Neural cell (in vitro differentiated cells): Measurements from ENCODE around the gene SRSF7.

Experiments
- EP300 ChIP-seq: fragments of 450-650 bp; conservative IDR thresholded peaks from 2 replicates; pipeline ENCODE4 v1.6.1; 2014; ENCODE audit warnings: antibody characterized with exemption, mild to moderate bottlenecking, moderate library complexity; ENCODE audit not compliant: poor library complexity, severe bottlenecking
- EZH2 ChIP-seq: fragments of 200-600, 300-800 bp; shearing (Covaris generic), sonication (generic); IDR thresholded peaks from 2 replicates; pipeline ENCODE4 v1.6.1; 2014; ENCODE audit warnings: antibody characterized with exemption, low read length, borderline replicate concordance, mild to moderate bottlenecking; ENCODE audit not compliant: insufficient read depth, poor library complexity, severe bottlenecking
- POLR2AphosphoS5 ChIP-seq: IDR thresholded peaks from 2 replicates; pipeline ENCODE4 v1.6.1; 2012
- RAD21 ChIP-seq: fragments of 450-650 bp; conservative IDR thresholded peaks from 2 replicates; pipeline ENCODE4 v1.6.1; 2014; ENCODE audit warnings: antibody characterized with exemption, mild to moderate bottlenecking, moderate library complexity
- TF ChIP-seq, protein P1 (sequence below): fragments of 450-650 bp; IDR thresholded peaks from 2 replicates; pipeline ENCODE4 v1.5.1; 2014; ENCODE audit warnings: antibody characterized with exemption, mild to moderate bottlenecking, moderate library complexity; ENCODE audit not compliant: poor library complexity, severe bottlenecking
- TF ChIP-seq, protein P2 (sequence below): IDR thresholded peaks from 2 replicates; pipeline ENCODE4 v1.6.1; 2012; ENCODE audit warnings: borderline replicate concordance

DNA sequence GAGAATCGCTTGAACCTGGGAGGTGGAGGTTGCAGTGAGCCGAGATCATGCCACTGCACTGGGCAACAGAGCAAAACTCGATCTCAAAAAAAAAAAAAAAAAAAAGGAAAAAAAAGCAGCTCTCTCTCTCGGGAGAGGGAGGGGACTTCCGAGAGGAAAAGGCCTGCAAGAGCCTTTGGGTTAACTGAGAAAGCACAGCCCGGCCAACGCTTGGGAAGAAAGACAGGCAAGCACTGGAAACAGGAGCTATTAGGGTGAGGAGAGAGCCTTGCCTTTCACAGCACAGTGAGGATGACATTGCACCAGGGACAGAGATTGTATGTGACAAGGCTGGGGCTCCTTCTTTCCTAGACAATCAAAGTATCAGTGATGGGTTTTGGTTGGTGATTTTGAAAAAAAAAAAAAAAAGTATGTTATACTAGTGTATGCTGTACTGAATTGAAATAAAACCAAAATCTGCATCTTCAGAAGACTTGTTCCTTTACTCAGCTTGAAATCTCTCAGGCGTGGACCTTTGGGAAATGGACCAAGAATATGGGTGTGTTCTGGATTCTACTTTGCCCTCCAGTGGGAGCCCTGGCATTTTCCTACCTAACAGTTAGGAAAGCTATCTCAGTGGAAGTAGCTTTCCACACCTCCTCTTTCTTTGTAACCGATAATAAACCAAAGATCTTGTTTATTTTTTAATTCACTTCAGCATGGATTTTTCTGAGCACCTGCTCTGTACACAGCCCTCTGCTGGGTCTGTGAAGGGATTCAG is 16.7 kb downstream of the SRSF7 start:
- TF ChIP-seq, protein P1, sequence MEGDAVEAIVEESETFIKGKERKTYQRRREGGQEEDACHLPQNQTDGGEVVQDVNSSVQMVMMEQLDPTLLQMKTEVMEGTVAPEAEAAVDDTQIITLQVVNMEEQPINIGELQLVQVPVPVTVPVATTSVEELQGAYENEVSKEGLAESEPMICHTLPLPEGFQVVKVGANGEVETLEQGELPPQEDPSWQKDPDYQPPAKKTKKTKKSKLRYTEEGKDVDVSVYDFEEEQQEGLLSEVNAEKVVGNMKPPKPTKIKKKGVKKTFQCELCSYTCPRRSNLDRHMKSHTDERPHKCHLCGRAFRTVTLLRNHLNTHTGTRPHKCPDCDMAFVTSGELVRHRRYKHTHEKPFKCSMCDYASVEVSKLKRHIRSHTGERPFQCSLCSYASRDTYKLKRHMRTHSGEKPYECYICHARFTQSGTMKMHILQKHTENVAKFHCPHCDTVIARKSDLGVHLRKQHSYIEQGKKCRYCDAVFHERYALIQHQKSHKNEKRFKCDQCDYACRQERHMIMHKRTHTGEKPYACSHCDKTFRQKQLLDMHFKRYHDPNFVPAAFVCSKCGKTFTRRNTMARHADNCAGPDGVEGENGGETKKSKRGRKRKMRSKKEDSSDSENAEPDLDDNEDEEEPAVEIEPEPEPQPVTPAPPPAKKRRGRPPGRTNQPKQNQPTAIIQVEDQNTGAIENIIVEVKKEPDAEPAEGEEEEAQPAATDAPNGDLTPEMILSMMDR: no peak
- TF ChIP-seq POLR2AphosphoS5 (no peak), EP300 (no peak), EZH2 (no peak), RAD21 (no peak)
- TF ChIP-seq, protein P2, sequence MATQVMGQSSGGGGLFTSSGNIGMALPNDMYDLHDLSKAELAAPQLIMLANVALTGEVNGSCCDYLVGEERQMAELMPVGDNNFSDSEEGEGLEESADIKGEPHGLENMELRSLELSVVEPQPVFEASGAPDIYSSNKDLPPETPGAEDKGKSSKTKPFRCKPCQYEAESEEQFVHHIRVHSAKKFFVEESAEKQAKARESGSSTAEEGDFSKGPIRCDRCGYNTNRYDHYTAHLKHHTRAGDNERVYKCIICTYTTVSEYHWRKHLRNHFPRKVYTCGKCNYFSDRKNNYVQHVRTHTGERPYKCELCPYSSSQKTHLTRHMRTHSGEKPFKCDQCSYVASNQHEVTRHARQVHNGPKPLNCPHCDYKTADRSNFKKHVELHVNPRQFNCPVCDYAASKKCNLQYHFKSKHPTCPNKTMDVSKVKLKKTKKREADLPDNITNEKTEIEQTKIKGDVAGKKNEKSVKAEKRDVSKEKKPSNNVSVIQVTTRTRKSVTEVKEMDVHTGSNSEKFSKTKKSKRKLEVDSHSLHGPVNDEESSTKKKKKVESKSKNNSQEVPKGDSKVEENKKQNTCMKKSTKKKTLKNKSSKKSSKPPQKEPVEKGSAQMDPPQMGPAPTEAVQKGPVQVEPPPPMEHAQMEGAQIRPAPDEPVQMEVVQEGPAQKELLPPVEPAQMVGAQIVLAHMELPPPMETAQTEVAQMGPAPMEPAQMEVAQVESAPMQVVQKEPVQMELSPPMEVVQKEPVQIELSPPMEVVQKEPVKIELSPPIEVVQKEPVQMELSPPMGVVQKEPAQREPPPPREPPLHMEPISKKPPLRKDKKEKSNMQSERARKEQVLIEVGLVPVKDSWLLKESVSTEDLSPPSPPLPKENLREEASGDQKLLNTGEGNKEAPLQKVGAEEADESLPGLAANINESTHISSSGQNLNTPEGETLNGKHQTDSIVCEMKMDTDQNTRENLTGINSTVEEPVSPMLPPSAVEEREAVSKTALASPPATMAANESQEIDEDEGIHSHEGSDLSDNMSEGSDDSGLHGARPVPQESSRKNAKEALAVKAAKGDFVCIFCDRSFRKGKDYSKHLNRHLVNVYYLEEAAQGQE: no peak
